BE2C (cell line): Measurements from ENCODE around the gene TRAFD1.

ENCODE experiments used
- DNase-seq: peaks from one replicate; pipeline ENCODE4 v3.0.0-alpha.2; 2020
- H3K27me3 ChIP-seq: fragments of 250-450 bp; sonication (Bioruptor Pico); 2 replicates; pipeline ENCODE4 v1.5.1; 2020; ENCODE audit warnings: mild to moderate bottlenecking
- H3K36me3 ChIP-seq: fragments of 250-450 bp; sonication (Bioruptor Pico); 2 replicates; pipeline ENCODE4 v1.5.1; 2020; ENCODE audit warnings: mild to moderate bottlenecking
- H3K4me1 ChIP-seq: fragments of 250-450 bp; sonication (Bioruptor Pico); 2 replicates; pipeline ENCODE4 v1.5.1; 2020
- H3K4me3 ChIP-seq: 2 replicates; pipeline ENCODE4 v1.5.1; 2011; ENCODE audit warnings: low read depth, low read length
- H3K9me3 ChIP-seq: fragments of 250-450 bp; sonication (Bioruptor Pico); 2 replicates; pipeline ENCODE4 v1.5.1; 2020
- TF ChIP-seq, protein P1 (sequence below): IDR thresholded peaks from 2 replicates; pipeline ENCODE4 v1.5.1; 2012; ENCODE audit warnings: mild to moderate bottlenecking, low read depth, low read length

The TRAFD1 gene

DNA sequence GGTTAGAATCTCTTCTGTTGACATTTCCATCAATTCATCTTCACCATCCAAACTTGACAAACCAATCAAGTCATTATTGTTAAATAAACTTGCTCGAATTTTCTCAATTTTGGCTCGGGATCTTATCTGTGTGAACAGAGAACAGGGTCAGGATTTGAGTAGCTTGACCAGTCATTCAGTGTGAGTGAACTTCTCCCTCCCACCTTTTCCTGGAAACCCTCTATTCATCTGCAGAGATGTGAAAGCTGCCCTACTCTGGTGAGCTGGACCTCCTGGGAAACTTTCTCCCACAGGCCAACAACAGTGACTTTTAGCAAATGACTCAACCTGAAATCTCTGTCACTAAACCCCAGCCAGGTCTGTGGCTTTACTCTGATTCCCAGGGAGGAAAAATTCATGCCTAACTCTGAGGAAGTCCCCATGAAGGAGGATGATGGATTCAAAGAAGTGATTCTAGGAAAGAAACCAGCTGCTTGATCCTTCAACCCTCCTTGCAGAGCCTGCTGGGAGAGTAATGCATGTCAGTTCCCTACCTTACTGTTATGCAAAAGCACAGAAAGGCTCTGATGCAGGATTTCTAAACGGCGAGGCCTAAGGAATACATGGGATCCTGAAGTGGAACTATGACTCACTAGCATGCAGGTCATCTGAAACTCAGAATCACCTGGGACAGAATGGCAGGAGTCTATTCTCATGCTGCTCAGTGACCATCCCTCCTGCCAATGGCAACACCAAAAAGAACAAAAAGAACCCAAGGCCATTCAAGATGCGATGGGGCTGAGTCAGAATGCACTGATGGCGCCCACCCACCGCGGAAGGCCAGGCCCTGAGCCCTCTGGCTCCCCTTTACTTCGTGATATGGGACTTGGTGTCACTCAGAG, 58.0 kb downstream of the TRAFD1 start:
- peaks cover 42% of the 10 kb centered on the region for H3K36me3 ChIP-seq
- TF ChIP-seq, protein P1, sequence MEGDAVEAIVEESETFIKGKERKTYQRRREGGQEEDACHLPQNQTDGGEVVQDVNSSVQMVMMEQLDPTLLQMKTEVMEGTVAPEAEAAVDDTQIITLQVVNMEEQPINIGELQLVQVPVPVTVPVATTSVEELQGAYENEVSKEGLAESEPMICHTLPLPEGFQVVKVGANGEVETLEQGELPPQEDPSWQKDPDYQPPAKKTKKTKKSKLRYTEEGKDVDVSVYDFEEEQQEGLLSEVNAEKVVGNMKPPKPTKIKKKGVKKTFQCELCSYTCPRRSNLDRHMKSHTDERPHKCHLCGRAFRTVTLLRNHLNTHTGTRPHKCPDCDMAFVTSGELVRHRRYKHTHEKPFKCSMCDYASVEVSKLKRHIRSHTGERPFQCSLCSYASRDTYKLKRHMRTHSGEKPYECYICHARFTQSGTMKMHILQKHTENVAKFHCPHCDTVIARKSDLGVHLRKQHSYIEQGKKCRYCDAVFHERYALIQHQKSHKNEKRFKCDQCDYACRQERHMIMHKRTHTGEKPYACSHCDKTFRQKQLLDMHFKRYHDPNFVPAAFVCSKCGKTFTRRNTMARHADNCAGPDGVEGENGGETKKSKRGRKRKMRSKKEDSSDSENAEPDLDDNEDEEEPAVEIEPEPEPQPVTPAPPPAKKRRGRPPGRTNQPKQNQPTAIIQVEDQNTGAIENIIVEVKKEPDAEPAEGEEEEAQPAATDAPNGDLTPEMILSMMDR: no peak
- no peak for DNase-seq

DNA sequence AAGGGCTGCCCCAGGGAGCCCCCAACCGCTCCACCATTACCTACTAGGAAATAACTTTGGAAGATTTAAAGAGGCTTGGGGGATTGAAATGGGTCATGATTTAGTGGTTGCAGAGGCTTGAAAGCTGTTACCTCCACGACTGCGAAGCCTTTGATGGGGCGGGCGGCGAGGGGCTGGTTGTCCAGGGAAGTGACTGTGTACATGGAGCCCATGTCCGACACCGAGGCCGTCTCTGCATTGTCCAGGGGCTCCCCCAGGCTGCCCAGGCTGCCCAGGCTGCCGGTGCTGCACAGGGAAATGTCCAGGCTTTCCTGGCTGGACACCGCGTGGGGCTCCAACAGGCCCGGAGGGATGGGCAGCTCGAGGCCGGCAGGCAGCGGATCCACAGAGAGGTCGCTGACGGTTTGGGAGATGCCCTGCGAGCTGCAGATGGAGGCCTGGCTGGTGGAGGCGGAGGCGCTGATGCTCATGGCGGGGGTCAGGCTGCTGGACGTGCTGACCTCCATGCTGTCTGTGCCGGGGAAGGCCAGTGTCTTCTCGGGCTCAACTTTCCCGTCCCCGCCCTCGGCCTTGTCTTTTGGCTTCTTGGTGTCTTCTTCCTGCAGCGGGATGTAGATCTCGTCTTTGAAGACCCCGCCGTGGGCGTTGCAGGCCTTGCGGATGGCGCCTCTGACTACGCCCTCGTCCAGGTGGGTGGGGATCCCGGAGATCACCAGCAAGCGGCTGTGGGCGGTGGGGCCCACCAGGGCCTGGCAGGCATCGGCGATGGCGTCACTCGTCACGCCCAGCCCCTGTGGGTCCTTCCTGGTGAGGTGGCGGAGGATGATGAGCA, 58.9 kb downstream of the TRAFD1 start:
- no peak for DNase-seq
- TF ChIP-seq, protein P1: no peak
- peaks cover 35% of the 10 kb centered on the region for H3K36me3 ChIP-seq
- H3K27me3 ChIP-seq: no peaks in the 10 kb centered on the region
- H3K9me3 ChIP-seq: no peaks in the 10 kb centered on the region
- peaks cover 4% of the 10 kb centered on the region; the same call in 1 of the 2 replicates for H3K4me1 ChIP-seq
- no peak overlapping the region for H3K4me3 ChIP-seq

More for the DNA sequence above, 58.0 kb downstream of the TRAFD1 start:
- Histone ChIP-seq H3K9me3 (no peaks in the 10 kb centered on the region), H3K4me1 (peaks cover 4% of the 10 kb centered on the region; the same call in 1 of the 2 replicates), H3K27me3 (no peaks in the 10 kb centered on the region), H3K4me3 (no peak overlapping the region)

DNA sequence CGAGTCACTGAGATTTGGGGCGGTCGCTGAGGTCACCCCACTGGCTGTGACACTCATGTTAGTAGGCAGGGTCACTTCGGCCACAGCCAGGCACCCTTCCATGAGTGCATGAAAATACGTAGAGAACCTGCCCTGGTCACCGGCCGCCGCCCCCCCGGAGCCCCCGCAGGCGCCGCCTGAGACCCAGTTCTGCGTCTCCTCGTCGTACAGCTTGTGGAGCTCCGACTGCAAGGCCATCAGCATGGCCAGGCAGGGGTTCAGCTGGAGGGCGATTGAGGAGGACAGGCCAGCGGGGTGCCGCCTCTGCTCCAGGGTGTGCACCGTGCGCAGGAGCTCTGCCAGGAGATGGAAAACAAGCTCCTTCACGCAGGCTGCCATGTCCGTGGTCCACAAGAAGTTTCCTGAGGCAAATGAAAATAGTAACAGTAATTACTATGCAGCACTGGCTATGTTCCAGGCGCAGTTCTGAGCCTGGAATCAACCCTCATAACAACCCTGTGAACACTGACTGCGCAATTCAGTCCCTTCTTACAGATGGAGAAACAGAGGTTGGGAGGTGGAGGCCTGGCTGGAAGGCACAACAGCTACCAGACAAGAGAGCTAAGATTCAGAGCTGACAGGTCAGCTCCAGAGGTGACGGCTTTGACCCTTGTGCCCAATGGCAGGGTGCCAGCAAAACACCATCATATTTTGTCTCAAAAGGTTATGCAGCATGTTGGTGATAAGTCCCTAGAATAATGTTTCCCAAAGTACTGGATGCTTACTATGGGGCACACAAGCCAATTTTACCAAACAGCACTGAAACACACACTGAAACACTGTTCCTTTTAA, 59.9 kb downstream of the TRAFD1 start:
- Histone ChIP-seq H3K4me3 (no peak overlapping the region), H3K27me3 (no peaks in the 10 kb centered on the region), H3K36me3 (peaks cover 33% of the 10 kb centered on the region), H3K9me3 (no peaks in the 10 kb centered on the region), H3K4me1 (peaks cover 4% of the 10 kb centered on the region; the same call in 1 of the 2 replicates)
- DNase-seq: no peak
- TF ChIP-seq, protein P1: no peak

DNA sequence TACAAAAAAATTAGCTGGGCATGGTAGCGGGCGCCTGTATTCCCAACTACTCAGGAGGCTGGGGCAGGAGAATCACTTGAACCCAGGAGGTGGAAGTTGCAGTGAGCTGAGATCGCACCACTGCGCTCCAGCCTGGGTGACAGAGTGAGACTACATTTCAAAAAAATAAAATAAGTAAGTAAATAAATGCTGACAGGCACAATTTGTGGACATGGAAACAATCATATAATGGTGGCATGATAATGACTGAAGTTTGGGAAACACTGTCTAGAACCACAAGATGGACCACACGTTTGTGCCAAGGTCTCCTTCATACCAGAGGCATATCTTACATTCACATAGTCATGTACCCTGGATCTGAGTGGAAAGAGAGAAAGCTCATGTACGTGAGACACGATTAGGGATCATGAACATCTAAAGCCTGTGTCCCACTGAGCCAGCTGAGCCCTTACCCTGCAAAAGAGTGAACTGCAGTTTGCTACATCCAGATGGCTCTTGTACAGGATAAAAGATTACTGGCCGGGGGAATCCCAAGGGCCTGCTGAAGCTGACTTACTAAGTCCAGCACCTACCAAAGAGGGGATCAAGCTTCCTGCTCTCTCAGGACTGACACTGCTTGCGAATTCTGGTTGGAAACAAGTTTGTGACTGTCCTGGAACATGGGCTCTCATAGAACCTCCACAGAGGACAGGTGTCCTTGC, 62.9 kb downstream of the TRAFD1 start:
- Histone ChIP-seq H3K27me3 (no peaks in the 10 kb centered on the region), H3K36me3 (peaks cover 53% of the 10 kb centered on the region), H3K4me1 (peaks cover 1% of the 10 kb centered on the region; the same call in 1 of the 2 replicates), H3K4me3 (no peak overlapping the region), H3K9me3 (no peaks in the 10 kb centered on the region)
- no peak for DNase-seq
- TF ChIP-seq, protein P1: no peak

DNA sequence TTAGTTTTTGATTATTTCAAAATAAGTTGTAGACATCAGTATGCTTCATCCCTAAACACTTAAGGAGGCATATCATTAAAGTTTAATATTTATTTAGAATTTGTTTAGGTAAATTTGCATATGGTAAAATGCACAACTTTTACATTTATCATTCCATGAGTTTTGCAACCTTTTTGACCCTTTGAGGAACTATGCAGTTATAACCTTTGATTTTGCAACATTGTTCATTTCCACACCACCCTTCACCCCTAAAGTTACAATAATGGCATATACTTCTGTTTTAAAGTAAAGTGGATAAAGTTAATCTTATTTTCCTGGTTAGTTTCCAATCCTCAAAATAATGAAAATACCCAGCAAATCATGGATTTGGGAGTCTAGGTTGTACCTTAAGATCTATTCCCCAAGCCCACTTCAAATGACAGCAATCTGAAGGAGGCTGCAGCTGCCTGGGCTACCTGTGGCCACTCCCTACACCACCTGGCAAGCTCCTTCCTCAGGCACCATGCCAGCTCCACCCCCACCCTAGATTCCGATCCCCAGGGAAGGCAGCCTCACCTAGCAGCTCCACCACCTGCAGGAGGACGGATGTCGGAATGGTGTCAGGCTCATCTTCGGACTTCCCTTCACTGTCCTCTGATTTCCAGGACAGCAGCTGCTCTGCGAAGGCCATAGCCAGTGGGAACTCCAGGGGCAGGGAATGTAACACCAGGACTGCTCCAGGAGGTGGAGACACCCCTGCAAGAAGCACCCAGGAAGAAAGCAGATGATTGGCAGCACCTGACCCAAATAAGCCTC, 65.1 kb downstream of the TRAFD1 start:
- no peaks in the 10 kb centered on the region for H3K4me1 ChIP-seq
- no peaks in the 10 kb centered on the region for H3K9me3 ChIP-seq
- TF ChIP-seq, protein P1: no peak
- H3K4me3 ChIP-seq: no peak overlapping the region
- no peak for DNase-seq
- H3K36me3 ChIP-seq: peaks cover 36% of the 10 kb centered on the region
- H3K27me3 ChIP-seq: no peaks in the 10 kb centered on the region
